Calu3 (cell line): ENCODE measurements around the gene EBF4. TPM values are rescaled to one million over a fixed set of nuclear protein-coding genes. Genes with fewer than 3 reads are reported as not detected.

Experiments used
- BruUV-seq: library from RNA; stranded (reverse); fragments of 400-500 nt; replicated peaks from 2 replicates; lab custom pipeline; 2021; lab: Mats Ljungman, UMichigan
- CTCF ChIA-PET: fragments of 300-600 bp; sonication (Branson Sonifier 250); formaldehyde crosslinking; loops from one replicate; lab custom pipeline; 2022; ENCODE audit warnings: antibody characterized with exemption; lab: Charles Lee
- DNase-seq: peaks from one replicate; pipeline ENCODE4 v3.0.0; 2022
- H3K27ac Mint-ChIP-seq: one replicate; pipeline ENCODE4 v1.8.0; 2022; ENCODE audit warnings: mixed read lengths; ENCODE audit not compliant: unreplicated experiment
- H3K27me3 Mint-ChIP-seq: one replicate; pipeline ENCODE4 v1.8.0; 2022; ENCODE audit warnings: mixed read lengths; ENCODE audit not compliant: unreplicated experiment
- H3K36me3 Mint-ChIP-seq: one replicate; pipeline ENCODE4 v1.8.0; 2022; ENCODE audit warnings: mild to moderate bottlenecking, moderate library complexity, mixed read lengths; ENCODE audit not compliant: insufficient read depth, unreplicated experiment
- H3K4me1 Mint-ChIP-seq: one replicate; pipeline ENCODE4 v1.8.0; 2022; ENCODE audit warnings: mild to moderate bottlenecking, low read depth, mixed read lengths; ENCODE audit not compliant: unreplicated experiment
- H3K4me3 Mint-ChIP-seq: one replicate; pipeline ENCODE4 v1.8.0; 2022; ENCODE audit warnings: mild to moderate bottlenecking, low read depth, moderate library complexity, mixed read lengths; ENCODE audit not compliant: unreplicated experiment
- H3K9me3 Mint-ChIP-seq: one replicate; pipeline ENCODE4 v1.8.0; 2022; ENCODE audit warnings: low read depth, mixed read lengths; ENCODE audit not compliant: unreplicated experiment
- CTCF ChIP-seq: fragments of 200-600 bp; IDR thresholded peaks from one replicate; pipeline ENCODE4 v1.8.0; 2022; ENCODE audit warnings: antibody characterized with exemption; ENCODE audit not compliant: unreplicated experiment
- intact Hi-C: fragments of 100-400 bp; cut with micrococcal nuclease; formaldehyde crosslinking; loops from one replicate; pipeline ENCODE4 v1.10.0; 2022; ENCODE audit not compliant: unreplicated experiment
- total RNA-seq: library from RNA; stranded (reverse); gene quantifications from 2 replicates; pipeline ENCODE4 v1.2.3, GENCODE V29; 2022

Gene EBF4
- total RNA-seq, 1 experiment from 2014 or later, result 4.3 TPM

- CTCF ChIA-PET, result interaction anchor here (0.6 kb wide), 1 partner anchor 154 kb away, joined by 4 read pairs; no protein-coding TSS in a partner anchor
- no TSS peak for BruUV-seq
- DNase-seq, result no peak
- no peak overlapping the region for H3K4me3 Mint-ChIP-seq
- no peaks in the 10 kb centered on the region for H3K9me3 Mint-ChIP-seq
- no peak for TF ChIP-seq CTCF
- intact Hi-C loops, result no loop called here
- H3K27ac Mint-ChIP-seq, result no peak overlapping the region
- no peaks in the 10 kb centered on the region for H3K4me1 Mint-ChIP-seq
- peaks cover 55% of the 10 kb centered on the region for H3K27me3 Mint-ChIP-seq
- H3K36me3 Mint-ChIP-seq, result no peaks in the 10 kb centered on the region
Observed at GRCh38 chr20:2698186-2698817, 5.7 kb downstream of the EBF4 start.

GRCh38 chr20:2698912-2699311 is 6.3 kb downstream of the EBF4 start:
- no peaks in the 10 kb centered on the region for H3K9me3 Mint-ChIP-seq
- DNase-seq, result no peak
- intact Hi-C loops, result no loop called here
- CTCF ChIA-PET, result interaction anchor here (0.6 kb wide), 1 partner anchor 155 kb away, joined by 4 read pairs; no protein-coding TSS in a partner anchor
- no peak overlapping the region for H3K27ac Mint-ChIP-seq
- H3K4me1 Mint-ChIP-seq, result no peaks in the 10 kb centered on the region
- no peak for TF ChIP-seq CTCF
- H3K36me3 Mint-ChIP-seq, result no peaks in the 10 kb centered on the region
- peaks cover 57% of the 10 kb centered on the region for H3K27me3 Mint-ChIP-seq
- no peak overlapping the region for H3K4me3 Mint-ChIP-seq
- BruUV-seq, result no TSS peak

GRCh38 chr20:2699775-2700413 is 7.3 kb downstream of the EBF4 start:
- Mint-ChIP-seq H3K9me3 (no peaks in the 10 kb centered on the region), H3K27ac (no peak overlapping the region), H3K27me3 (peaks cover 61% of the 10 kb centered on the region), H3K4me3 (no peak overlapping the region), H3K36me3 (no peaks in the 10 kb centered on the region), H3K4me1 (no peaks in the 10 kb centered on the region)
- BruUV-seq, result no TSS peak
- no peak for TF ChIP-seq CTCF
- CTCF ChIA-PET, result no interaction called here
- no peak for DNase-seq
- intact Hi-C loops, result no loop called here

DNA sequence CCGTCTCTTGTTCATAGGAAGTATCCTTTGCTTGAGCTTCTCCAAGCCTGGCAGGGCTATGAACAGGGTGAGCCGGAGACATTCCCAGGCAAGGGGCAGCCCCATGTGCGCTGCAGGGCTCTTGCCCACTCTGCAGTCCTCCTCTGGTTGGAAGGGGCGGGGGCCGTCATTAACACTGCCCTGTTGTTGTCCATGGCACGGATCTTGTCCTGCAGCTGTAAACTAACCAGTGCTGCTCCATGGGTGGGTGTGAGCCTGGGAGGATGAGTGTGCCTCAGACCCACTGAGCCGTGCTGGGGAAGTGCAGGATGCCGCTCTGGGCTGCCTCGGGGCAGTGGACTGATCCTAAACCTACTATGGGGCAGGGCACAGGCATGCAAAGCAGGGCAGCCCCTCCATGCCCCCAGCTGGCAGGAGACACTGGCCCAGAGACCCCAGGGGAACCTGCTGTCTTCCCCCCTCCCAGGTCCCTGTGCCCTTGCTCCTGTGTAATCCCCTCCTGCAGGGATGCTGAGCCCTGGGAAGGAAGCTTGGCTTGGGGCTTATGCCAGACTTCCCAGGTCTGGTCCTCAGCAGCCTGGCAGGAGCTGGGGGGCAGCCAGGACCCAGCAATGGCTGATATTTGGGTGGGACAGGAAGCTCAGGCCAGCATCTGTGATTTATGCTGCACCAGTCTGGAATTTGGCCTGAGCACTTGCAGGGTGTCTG is 8.5 kb downstream of the EBF4 start:
- no TSS peak for BruUV-seq
- no peaks in the 10 kb centered on the region for H3K9me3 Mint-ChIP-seq
- intact Hi-C loops, result no loop called here
- no peak overlapping the region for H3K4me3 Mint-ChIP-seq
- peaks cover 57% of the 10 kb centered on the region for H3K27me3 Mint-ChIP-seq
- no peak for DNase-seq
- H3K27ac Mint-ChIP-seq, result no peak overlapping the region
- H3K36me3 Mint-ChIP-seq, result no peaks in the 10 kb centered on the region
- CTCF ChIA-PET, result no interaction called here
- TF ChIP-seq CTCF, result no peak
- no peaks in the 10 kb centered on the region for H3K4me1 Mint-ChIP-seq
